ENCODE measurements around the gene FPR1.

FPR1 gene

DNA sequence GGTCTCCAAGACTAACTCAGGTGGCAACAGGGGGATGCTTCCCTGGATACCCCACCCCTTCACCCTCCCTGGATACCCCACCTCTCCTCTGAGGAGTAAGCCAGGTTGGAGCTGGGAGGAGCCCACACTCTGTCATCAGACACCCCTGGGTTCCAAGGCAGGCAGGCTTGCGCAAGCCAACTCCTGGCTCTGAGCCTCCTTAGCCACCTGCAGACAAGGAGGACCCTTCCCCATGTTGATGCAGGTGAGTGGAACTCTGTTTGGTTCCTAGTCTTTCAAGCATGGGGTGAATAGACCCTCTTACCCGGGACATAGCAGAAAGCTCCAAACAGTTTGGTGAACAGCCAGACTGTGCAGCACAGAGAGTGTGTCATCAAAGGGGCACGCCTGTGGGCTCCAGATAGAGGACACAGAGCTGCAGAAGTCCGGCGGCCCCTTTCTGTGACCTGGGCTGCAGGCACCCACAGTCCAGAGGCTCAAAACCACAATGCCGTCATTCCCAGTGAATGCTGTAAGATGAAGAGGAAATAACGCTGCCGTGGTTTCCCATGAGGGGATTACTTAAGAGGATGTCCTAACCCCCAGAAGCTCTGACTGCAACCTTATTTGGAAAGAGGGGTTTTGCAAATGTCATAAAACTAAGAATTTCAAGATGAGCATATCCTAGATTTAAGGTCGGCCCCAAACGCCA lies 15.8 kb downstream of the FPR1 start:
- DNase-seq = no peak

DNA sequence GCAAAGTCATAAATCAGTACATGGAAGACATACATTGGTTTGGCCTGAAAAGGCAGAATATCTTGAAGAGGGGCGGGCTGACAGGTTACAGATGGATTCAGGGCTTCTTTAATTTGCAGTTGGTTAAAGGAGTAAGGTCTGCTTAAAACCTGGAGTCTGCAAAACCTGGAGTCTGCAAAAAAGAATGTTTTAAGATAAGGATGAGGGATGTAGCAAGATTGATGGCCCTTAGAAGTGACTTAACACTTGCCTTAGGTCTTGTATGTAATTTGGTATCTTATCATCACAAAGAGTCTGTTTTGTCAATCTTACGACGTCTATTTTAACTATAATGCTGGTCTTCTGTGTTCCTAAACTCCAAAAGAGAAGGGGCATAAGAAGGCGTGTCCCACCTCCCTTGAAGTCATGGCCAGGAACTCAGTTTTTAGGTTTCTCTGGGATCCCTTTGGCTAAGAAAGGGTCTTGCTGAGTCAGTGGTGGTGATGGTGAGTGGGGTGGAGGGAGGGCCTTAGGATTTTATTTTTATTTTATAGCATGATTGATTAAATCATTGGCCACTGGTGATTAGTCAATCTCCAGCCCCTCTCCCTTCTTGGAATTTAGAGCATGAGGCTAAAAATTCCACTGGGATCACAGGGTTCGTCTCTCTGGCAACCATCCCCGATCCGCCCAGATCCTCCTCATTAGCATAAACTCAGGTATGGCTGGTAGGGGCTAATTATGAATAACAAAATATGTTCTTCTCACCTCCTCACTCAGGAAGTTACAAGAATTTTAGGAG lies 17.7 kb downstream of the FPR1 start:
- no peak for DNase-seq

DNA sequence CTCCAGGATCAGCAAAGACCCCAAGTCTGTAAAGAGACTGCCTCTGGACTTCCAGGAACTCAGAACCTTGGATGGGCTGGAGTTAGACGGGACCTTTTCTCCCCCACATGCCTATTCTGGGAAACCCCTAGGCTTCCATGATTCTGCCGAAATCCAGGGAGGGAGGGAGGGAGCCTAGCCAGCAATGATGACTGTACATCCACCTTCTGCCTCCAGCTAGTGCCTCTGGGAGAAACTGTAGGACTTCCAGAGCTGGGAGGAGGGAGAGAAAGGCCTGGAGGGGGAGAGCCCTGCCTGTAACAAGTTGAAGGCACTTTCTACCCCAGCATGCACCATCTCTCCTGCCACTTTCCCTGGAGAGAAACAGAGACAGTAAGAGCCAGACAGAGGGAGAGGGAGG lies 21.9 kb downstream of the FPR1 start:
- no peak for DNase-seq

DNA sequence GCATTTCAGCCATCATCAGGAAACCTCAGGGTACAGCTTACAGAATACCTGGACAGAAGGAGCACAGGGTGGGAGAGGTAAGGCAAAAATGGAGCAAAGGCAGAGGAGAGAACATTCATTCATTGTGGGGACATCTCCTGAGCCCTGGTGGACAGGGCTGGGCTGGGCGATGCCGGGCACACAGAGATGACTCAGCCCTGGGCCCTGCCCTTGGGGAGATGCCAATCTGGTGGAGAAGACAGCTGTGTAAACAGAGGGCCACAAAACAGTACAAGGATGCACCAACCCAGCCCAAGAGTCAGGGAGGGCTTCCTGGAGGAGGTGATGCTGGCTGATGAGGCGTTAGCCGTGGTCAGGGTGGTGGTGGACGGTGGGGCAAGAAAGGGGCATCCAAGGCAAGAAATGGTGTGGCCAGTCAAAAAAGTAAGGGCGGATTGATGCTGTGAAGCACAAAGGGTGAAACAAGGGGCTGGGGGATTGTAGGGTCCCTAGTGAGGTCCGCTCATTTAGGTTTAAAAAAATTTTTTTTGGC lies 24.3 kb downstream of the FPR1 start:
- DNase-seq = no peak

DNA sequence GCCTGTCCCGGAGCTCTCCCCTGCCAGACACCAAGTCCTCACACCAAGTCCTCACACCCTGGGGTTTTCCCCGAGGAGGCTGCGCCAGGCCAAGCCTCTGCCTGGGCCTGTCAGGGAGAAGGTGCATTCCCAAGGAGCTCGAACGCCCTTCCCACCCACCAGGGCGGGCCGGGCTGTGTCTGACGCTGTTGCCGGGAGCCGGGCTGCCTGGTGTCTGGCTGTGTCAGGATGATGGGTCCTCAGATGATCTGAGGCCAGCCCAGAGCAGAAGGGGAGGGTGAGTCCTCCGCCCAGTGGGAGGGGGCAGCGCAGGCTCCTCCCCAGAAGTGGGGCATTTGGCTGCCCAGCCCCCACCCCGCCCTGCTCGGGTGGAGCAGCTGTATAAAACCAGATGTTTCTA lies 25.6 kb downstream of the FPR1 start:
- no peak for DNase-seq

DNA sequence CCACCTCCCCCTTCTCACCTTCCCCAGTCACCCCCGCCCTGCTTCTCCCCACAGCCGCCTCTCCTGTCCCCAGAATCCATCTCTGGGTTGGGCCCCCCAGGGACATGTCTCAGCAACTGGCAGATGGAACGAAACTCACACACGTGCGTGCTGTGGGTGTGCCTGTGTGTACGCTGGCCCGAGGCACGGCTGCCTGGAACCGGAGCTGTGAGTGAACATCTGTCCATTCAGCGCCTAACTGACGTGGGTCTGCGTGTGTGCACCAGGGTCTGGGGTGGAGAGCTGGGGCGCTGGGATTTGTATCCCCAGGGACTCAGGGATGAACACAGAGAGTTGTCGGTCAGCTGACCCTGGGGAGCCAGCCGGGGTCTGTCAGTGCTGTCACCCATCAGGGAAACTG lies 27.1 kb downstream of the FPR1 start:
- DNase-seq = no peak

DNA sequence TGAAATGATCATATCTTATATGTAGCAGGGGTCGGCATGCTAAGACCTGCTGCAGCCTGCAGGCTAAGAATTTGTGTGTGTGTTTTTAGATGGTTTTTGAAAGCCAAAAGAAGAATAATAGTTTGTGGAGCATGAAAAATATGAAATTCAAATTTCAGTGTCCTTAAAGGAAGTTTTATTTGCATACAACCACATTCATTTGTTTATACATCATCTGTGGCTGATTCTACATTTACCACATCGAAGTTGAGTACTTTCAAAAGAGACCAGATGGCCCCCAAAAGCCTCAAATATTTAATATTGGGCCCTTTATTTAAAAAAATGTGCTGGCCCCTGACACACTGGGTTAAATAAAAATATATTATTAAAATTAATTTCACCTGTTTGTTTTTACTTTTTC lies 29.2 kb downstream of the FPR1 start:
- DNase-seq = no peak

DNA sequence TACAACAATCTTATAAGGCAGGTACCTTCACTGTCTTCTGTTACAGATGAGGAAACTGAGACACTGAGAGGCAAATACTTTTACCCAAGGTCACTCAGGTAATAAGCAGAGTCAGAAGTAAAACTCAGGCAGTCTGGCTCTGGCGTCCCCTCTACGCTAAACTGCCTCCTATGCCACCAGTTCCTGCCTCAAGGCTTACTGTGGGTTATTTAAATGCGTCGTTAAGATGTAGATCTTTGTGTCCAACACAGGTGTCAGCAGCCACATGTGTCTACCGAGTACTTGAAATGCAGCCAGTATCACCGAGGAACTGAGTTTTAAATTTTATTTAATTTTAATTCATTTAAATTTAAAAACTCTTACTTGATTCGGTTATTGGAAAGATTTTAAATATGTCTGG lies 29.8 kb downstream of the FPR1 start:
- no peak for DNase-seq

DNA sequence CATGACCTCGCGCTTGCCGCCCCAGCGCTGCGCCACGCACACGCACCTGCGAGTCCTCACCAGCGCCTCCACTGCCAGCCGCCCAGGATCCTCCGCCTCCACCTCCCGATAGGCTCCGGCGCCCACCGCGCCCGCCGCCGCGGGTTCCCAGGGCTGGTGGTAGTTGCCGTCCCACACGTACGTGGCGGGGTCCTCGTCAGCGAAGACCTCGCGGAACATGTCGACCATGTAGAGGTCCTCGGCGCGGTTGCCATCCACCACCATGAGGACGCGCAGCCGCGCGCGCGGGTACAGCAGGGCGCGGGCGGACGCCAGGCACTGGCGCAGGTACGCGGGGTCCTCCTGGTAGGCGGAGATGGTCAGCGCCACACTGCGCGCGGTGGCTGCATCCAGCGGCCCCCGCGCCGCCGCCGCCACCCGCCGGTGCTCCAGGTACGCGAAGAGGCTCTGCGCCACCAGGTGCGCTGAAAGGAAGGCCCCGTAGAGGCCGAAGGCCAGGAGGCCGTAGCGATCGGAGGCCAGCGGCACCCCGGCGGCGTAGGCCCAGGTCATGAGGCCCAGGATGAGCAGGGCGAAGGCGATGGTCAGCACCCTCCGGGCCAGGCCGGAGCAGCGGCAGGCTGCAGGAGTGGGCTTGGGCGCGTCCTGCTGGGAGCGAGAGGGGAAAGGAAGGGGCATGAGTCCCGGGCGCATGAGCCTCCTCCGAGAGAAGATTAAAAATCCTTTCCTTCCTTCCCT lies 32.3 kb downstream of the FPR1 start:
- DNase-seq = no peak

DNA sequence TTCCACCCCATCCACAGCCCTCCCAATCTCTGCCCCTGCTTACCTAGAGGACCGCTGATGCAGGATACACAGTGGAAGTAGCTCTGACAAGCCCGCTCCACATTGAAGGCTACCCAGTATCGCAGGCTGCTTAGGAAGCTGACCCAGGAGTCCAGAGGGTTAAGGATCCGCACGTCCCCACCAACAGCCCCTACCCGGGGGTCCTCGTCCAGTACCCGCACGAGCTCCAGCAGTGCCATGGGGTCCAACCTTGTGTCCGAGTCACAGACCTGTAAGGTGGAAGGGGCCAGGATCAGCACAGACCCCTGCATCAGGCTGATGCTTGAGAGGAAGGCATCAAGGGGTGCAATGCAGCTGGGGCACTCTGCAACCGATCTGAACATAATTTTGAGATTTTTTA lies 34.8 kb downstream of the FPR1 start:
- DNase-seq = no peak

DNA sequence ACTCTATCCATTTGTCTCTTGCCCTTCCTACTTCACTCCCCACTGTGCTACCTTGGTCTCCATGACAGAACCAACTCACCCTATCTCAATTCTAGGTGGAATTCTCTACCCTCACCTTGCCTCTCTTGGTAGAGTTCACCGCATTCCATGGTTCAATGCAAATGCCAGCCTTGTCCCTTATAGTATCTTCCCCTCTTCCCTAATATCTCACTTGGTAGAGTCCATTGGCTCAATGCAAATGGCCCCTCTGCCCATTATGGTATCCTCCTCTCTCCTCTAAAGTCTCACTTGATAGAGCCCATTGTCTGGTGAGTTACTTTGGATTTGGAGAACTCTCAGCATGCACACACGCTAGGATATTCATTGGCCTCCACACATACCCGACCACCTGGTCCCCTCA lies 35.8 kb downstream of the FPR1 start:
- DNase-seq = no peak

DNA sequence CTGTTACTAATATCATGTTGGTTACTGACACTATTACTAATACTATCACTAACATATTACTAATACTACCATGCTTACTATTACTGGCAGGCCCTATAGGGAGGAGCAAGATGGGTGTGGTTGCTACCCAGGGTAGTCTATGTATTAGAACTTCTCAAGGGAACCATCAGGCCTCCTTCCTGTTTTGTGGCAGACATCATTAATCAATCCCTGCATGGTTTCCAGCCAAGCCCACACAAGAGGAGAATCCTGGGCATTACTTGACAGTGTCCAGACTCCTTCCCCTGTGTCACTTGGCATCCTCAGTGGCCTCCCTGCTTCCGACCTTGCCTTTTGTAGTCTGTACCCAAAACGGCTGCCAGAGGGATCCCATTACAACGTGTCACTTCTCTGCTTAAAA lies 36.8 kb downstream of the FPR1 start:
- DNase-seq = no peak

DNA sequence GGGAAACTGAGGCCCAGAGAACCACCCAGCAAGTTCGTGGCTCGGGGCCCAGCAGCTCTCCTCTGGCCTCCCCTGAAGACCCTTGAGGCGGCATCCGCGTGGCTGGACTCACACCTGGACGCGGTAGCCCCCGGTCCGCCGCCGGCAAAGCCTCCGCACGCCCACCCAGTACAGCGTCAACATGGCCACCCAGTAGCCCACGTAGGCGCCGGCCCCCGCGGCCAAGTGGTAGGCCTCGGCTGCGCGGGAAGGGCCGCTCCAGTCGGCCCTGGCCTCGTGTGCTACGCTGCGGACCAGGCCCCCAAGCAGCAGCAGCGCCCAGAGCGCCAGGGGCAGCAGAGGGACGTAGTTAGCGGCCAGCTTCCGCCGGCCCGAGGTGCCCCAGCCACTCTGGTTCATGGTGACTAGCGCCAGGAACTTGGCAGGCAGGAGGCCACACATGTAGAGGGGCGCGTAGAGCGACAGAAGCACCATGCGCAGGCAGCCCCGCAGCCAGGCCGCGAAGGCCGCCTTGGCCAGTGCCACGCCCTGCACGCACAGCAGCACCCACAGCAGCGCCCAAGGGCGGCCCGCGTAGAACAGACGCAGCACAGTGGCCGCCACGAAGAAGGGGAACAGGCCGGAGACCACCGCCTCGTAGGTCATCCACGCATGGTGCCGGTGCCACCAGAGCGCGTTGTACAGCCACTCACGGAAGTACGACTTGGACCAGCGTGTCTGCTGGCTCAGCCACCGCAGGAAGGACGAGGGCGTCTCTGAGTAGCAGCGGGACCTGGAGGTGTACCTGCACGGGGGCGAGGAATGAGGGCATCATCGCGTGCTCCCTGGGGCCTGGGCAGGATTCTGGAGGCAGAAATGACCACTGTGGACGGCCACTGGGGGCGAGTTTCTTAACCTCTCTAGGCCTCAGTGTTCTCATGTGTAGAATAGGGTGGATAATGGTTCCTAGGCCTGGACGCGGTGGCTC lies 38.1 kb downstream of the FPR1 start:
- no peak for DNase-seq

DNA sequence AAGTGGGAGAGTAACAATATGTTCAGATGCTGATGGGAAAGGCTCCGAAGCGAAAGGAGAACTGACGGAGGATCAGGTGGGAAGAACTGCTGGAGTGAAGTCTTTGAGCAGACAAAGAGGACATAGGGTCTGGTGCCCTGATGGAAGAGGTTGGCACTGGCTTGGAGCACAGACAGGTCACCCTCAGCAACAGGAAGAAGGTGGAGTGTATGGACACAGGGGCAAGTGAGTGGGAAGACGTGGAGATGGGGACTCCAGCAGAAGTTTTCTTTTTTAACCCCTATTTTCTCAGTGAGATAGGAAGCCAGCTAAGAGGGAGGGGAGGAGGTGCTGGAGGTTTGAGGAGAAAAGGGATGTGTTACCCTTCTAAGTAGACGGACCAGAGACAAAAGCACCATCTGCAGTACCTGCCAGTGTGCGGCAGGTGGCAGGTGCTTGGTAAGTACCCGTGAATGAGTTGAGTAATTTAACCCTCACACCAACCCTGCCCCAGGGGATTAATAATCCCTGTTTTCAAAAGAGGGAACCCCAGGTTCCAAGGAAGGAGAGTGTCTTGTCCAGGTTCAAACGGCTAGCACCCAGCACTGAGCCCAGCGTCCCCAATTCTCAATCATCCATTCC lies 39.1 kb downstream of the FPR1 start:
- DNase-seq = no peak

DNA sequence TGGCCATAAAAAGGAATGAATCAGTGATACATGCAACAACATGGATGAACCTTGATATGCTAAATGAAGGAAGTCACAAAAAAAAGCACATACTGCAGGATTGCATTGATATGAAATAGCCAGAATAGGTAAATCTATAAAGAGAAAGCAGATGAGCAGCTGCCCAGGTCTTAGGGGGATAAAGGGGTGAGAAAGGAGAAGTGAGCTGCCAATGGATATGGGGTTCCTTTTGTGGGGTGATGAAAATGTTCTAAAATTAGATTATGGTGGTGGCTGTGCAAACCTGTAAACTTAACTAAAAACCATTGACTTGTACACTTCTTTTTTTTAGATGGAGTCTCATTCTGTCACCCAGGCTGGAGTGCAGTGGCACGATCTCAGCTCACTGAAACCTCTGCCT lies 40.0 kb downstream of the FPR1 start:
- DNase-seq = no peak

DNA sequence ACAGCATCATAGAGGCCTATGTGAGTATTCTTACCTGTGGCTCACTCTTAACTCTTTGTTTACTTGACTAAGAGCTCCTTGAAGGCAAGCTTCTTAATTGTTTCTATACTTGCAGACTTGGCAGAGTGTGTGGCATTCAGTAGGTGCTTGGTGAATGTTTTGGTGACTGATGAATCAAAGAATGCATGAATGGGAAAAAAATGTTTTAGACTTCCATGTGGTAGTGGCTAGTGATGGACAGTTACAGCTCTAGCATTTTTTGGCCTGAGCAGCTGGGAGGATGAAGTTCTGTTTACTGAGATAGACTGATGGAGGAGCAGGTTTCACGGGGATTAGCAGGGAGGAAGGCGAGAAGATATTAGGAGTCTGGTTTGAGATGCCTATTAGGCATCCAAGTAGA lies 41.5 kb downstream of the FPR1 start:
- no peak for DNase-seq

DNA sequence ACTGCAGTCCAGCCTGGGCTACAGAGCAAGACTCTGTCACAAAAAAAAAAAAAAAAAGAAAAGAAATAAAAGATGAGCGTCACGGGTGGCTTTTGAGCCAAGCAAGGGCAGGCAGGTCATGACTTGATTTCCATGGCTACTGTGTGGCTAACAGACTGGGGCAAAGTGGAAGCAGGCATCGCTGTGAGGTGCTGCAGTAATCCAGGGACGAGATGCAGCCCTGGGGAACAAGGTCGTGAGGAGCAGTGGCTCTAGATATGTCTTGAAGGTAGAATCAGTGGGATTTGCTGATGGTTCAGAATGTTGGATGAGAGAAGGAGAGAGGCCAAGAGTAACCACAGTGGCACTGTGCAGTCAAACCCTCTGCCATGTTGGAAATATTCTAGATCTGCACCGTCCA lies 42.1 kb downstream of the FPR1 start:
- DNase-seq = no peak

DNA sequence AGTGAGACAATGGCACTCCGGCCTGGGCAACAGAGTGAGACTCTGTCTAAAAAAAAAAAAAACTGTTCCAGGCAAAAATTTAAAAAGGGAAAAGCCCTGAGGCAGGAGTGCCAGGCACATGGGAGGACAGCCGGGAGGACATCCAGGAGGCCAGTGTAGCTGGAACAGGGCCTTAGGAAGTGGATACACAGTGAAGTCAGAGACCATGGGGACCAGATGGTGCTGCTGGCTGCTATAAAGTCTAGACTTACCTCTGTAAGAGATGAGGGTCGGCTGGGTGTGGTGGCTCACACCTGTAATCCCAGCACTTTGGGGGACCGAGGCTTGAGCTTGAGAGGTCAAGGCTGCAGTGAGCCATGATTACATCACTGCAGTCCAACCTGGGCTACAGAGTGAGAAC lies 42.9 kb downstream of the FPR1 start:
- no peak for DNase-seq

DNA sequence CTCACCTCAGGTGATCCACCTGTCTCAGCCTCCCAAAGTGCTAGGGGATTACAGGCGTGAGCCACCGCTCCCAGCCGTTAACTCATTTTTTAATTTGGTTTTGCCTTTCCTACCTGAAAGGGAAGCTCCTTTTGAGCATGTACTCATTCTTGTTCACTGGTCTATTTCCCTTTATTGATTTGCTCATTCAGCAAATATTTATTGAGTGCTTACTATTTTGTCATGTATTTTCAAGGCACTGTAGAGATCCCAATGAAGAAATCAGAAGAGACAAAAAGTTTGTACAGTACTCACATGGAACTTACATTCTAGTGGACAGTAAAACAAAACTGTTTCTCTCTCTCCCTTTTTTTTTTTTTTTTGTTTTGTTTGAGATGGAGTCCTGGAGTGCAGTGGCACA lies 44.8 kb downstream of the FPR1 start:
- DNase-seq = no peak

DNA sequence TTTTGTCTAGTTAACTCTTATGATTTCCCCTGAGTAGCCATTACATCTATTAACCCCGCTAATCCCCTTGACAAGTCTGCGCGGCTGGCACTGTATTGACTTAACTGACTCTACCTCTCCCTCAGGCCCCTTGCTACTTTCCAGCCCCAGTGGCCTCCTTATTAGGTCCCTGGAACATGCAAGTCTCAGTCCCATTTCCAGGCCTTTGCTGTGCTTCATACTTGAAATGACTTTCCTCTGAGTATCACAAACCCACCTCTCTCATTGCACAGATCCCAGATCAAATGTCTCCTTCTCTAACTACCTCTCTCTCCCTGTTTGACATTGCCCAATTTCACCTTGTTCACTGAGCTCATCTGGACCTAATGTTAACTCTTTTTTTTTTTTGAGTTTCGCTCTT lies 45.4 kb downstream of the FPR1 start:
- no peak for DNase-seq

DNA sequence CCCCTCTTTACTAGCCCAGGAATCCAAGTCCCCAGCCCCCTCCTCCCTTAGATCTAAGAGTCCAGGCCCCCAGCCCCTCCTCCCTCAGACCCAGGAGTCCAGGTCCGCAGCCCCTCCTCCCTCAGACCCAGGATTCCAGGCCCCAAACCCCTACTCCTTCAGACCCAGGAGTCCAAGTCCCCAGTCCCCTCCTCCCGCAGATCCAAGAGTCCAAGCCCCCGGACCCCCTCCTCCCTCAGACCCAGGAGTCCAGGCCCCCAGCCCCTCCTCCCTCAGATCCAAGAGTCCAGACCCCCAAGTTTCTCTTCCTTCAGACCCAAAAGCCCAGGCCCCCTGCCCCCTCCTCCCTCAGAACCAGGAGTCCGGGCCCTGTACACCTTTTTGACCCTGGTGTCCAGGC lies 47.1 kb downstream of the FPR1 start:
- DNase-seq = no peak

All from stimulated activated CD4-positive, alpha-beta T cell treated with anti-CD3 and anti-CD28 coated beads, Interleukin-4, amount 100 ng/mL, for 24 hours (primary cell).